GM23338 (cell line): ENCODE data around the gene CD28. TPM values are rescaled to one million over a fixed set of nuclear protein-coding genes. Genes with fewer than 3 reads are reported as not detected.

Experiments used
- ATAC-seq: fragments of 200-7000 bp; cut with Tn5 transposase; 3 replicates; pipeline ENCODE4 v1.9.1; 2020
- DNase-seq: peaks from one replicate; pipeline ENCODE4 v3.0.0-alpha.2; 2015; ENCODE audit warnings: low spot score
- H2AFZ ChIP-seq: fragments of 200-600 bp; sonication (generic); 2 replicates; pipeline ENCODE4 v1.8.0; 2016; ENCODE audit warnings: antibody characterized with exemption, mild to moderate bottlenecking, moderate library complexity
- H3F3A ChIP-seq: fragments of 200-600 bp; sonication (generic); replicated peaks from 2 replicates; pipeline ENCODE4 v1.8.0; 2017; ENCODE audit warnings: antibody characterized with exemption, mixed run types, low read depth
- H3K27ac ChIP-seq: fragments of 200-600 bp; sonication (generic); 2 replicates; pipeline ENCODE4 v1.6.1; 2016; ENCODE audit warnings: low read depth
- H3K27me3 ChIP-seq: fragments of 200-600 bp; sonication (generic); 2 replicates; pipeline ENCODE4 v1.8.0; 2016; ENCODE audit warnings: mild to moderate bottlenecking, mixed run types, moderate library complexity; ENCODE audit not compliant: insufficient read depth
- H3K36me3 ChIP-seq: fragments of 200-600 bp; sonication (generic); 2 replicates; pipeline ENCODE4 v1.8.0; 2016; ENCODE audit warnings: mild to moderate bottlenecking; ENCODE audit not compliant: insufficient read depth
- H3K4me1 ChIP-seq: fragments of 200-600 bp; sonication (generic); 2 replicates; pipeline ENCODE4 v1.8.0; 2016; ENCODE audit warnings: mild to moderate bottlenecking, moderate library complexity; ENCODE audit not compliant: insufficient read depth
- H3K4me2 ChIP-seq: fragments of 200-600 bp; sonication (generic); 2 replicates; pipeline ENCODE4 v1.7.1; 2017; ENCODE audit warnings: mixed run types
- H3K4me3 ChIP-seq: fragments of 200-600 bp; sonication (generic); 2 replicates; pipeline ENCODE4 v1.6.1; 2016; ENCODE audit warnings: mixed run types
- H3K79me2 ChIP-seq: fragments of 200-600 bp; sonication (generic); replicated peaks from 2 replicates; pipeline ENCODE4 v1.8.0; 2017; ENCODE audit warnings: mild to moderate bottlenecking; ENCODE audit not compliant: insufficient read depth
- H3K9me2 ChIP-seq: fragments of 200-600 bp; sonication (generic); 2 replicates; pipeline ENCODE4 v1.8.0; 2017; ENCODE audit not compliant: insufficient read depth
- H4K20me1 ChIP-seq: fragments of 200-600 bp; sonication (generic); replicated peaks from 2 replicates; pipeline ENCODE4 v1.8.0; 2017; ENCODE audit warnings: mild to moderate bottlenecking; ENCODE audit not compliant: insufficient read depth
- H3K27ac Mint-ChIP-seq: 2 replicates; pipeline ENCODE4 v1.8.0; 2020; ENCODE audit warnings: inconsistent platforms, mild to moderate bottlenecking, moderate library complexity, mixed read lengths
- H3K27me3 Mint-ChIP-seq: 3 replicates; pipeline ENCODE4 v1.8.0; 2022; ENCODE audit warnings: low read depth, mild to moderate bottlenecking, moderate library complexity, mixed read lengths, inconsistent platforms; ENCODE audit not compliant: insufficient read depth, poor library complexity
- H3K36me3 Mint-ChIP-seq: 3 replicates; pipeline ENCODE4 v1.8.0; 2021; ENCODE audit warnings: low read depth, mild to moderate bottlenecking, inconsistent platforms, moderate library complexity, mixed read lengths
- H3K4me1 Mint-ChIP-seq: 3 replicates; pipeline ENCODE4 v1.8.0; 2020; ENCODE audit warnings: mild to moderate bottlenecking, inconsistent platforms, mixed read lengths
- H3K4me3 Mint-ChIP-seq: 3 replicates; pipeline ENCODE4 v1.8.0; 2021; ENCODE audit warnings: moderate library complexity, mild to moderate bottlenecking, inconsistent platforms, mixed read lengths
- H3K9me3 Mint-ChIP-seq: 3 replicates; pipeline ENCODE4 v1.8.0; 2020; ENCODE audit warnings: moderate library complexity, mild to moderate bottlenecking, inconsistent platforms, mixed read lengths
- CREB1 ChIP-seq: fragments of 250-450 bp; sonication (Bioruptor Pico); IDR thresholded peaks from 2 replicates; pipeline ENCODE4 v1.5.0; 2020; ENCODE audit warnings: low read depth, mild to moderate bottlenecking, moderate library complexity
- CTCF ChIP-seq, 2 experiments: fragments of 200-600 bp in 1 of 2; sonication (generic) in 1 of 2; conservative IDR thresholded peaks; 2 replicates each; pipeline versions ENCODE4 v1.5.1 to v1.6.1; 2016 to 2017; ENCODE audit warnings: antibody characterized with exemption in 2 of 2, low read depth in 2 of 2, mild to moderate bottlenecking in 2 of 2, moderate library complexity in 1 of 2
- ETS1 ChIP-seq: IDR thresholded peaks from 2 replicates; pipeline ENCODE4 v1.6.1; 2016; ENCODE audit warnings: antibody characterized with exemption
- EZH2 ChIP-seq: fragments of 200-600 bp; sonication (generic); IDR thresholded peaks from one replicate; pipeline ENCODE4 v1.8.0; 2017; ENCODE audit warnings: antibody characterized with exemption, mild to moderate bottlenecking, low read depth; ENCODE audit not compliant: unreplicated experiment
- EZH2phosphoT487 ChIP-seq: fragments of 200-600 bp; sonication (generic); IDR thresholded peaks from one replicate; pipeline ENCODE4 v1.8.1; 2018; ENCODE audit warnings: antibody characterized with exemption; ENCODE audit not compliant: unreplicated experiment
- JUNB ChIP-seq: IDR thresholded peaks from one replicate; pipeline ENCODE4 v1.6.1; 2016; ENCODE audit warnings: antibody characterized with exemption; ENCODE audit not compliant: unreplicated experiment
- NANOG ChIP-seq: IDR thresholded peaks from 2 replicates; pipeline ENCODE4 v1.6.1; 2016; ENCODE audit warnings: antibody characterized with exemption, borderline replicate concordance
- POLR2AphosphoS5 ChIP-seq: IDR thresholded peaks from 2 replicates; pipeline ENCODE4 v1.6.1; 2016; ENCODE audit warnings: antibody characterized with exemption, low read depth
- REST ChIP-seq: IDR thresholded peaks from one replicate; pipeline ENCODE4 v1.6.1; 2018; ENCODE audit warnings: antibody characterized with exemption; ENCODE audit not compliant: unreplicated experiment
- STAT1 ChIP-seq: IDR thresholded peaks from one replicate; pipeline ENCODE4 v1.6.1; 2016; ENCODE audit warnings: antibody characterized with exemption; ENCODE audit not compliant: unreplicated experiment
- ZNF114 ChIP-seq: fragments of 250-450 bp; sonication (Bioruptor Pico); IDR thresholded peaks from 2 replicates; pipeline ENCODE4 v1.5.0; 2020; ENCODE audit warnings: mild to moderate bottlenecking, moderate library complexity
- ZNF462 ChIP-seq: fragments of 250-450 bp; sonication (Bioruptor Pico); IDR thresholded peaks from 2 replicates; pipeline ENCODE4 v1.5.0; 2020; ENCODE audit warnings: mild to moderate bottlenecking, moderate library complexity
- polyA plus RNA-seq: library from polyadenylated mRNA; unstranded; fragments of >200 nt; fragmentation: Nextera tagmentation; extraction: Ambion mirVana; gene quantifications from 2 replicates; pipeline ENCODE4 v1.2.1, GENCODE V29; 2016
- total RNA-seq: library from RNA; depleted of rRNA; stranded (reverse); fragments of >200 nt; shearing (Covaris generic); gene quantifications from 2 replicates; pipeline ENCODE4 v1.2.3, GENCODE V29; 2014

The CD28 gene
- total and polyA plus RNA-seq, 2 experiments from 2014 or later = not detected

- ATAC-seq (no peak), DNase-seq (no peak)
- Mint-ChIP-seq H3K4me1 (peaks cover 16% of the 10 kb centered on the region), H3K9me3 (no peaks in the 10 kb centered on the region), H3K36me3 (no peaks in the 10 kb centered on the region), H3K27ac (no peak overlapping the region), H3K4me3 (no peak overlapping the region; the same call in 2 of the 3 replicates), H3K27me3 (peaks cover 2% of the 10 kb centered on the region)
- 0 out of 2 replicates have a peak overlapping the region, but pooled peaks have one; percentile 29 for H2AFZ ChIP-seq
- no peaks in the 10 kb centered on the region for H4K20me1 ChIP-seq
- no peak for TF ChIP-seq EZH2phosphoT487
- no peak for TF ChIP-seq ZNF462
- no peak for TF ChIP-seq EZH2
- no peak for TF ChIP-seq NANOG
- no peak for TF ChIP-seq CTCF (conservative IDR thresholded peaks at IDR 0.05; ENCODE audit: low read depth in 2 of 2)
- TF ChIP-seq CREB1 (CRISPR knock-in tag) = no peak
- no peak for TF ChIP-seq REST
- TF ChIP-seq ETS1 = no peak
- TF ChIP-seq POLR2AphosphoS5 = no peak
- no peak for TF ChIP-seq STAT1
- no peak for TF ChIP-seq ZNF114 (CRISPR knock-in tag)
- TF ChIP-seq JUNB = no peak
- H3K4me3 ChIP-seq = no peak overlapping the region
- H3K79me2 ChIP-seq = no peaks in the 10 kb centered on the region
- 0 out of 2 replicates have a peak, but pooled peaks cover 3% of the 10 kb centered on the region for H3K4me1 ChIP-seq
- peaks cover 21% of the 10 kb centered on the region for H3K9me2 ChIP-seq
- H3K4me2 ChIP-seq = no peak overlapping the region
- H3K27ac ChIP-seq = no peak overlapping the region
- no peaks in the 10 kb centered on the region for H3K36me3 ChIP-seq
- H3K27me3 ChIP-seq = no peaks in the 10 kb centered on the region
- H3F3A ChIP-seq = no peaks in the 10 kb centered on the region
Observed at GRCh38 chr2:203732953-203733510, 26.6 kb downstream of the CD28 start.
